Ascending aorta (tissue), 2 donors: ENCODE data around the gene DCAF17. TPM values are rescaled to one million over a fixed set of nuclear protein-coding genes. Genes with fewer than 3 reads are reported as not detected.

ENCODE experiments used
- DNase-seq, 2 donors: peaks; one replicate each; pipeline ENCODE4 v3.0.0-alpha.2; 2019; ENCODE audit warnings: low spot score in 2 of 2
- H3K27ac ChIP-seq, 2 donors: fragments of 200-600 bp; sonication (generic); one replicate each; pipeline ENCODE4 v1.5.1; 2016 to 2017; ENCODE audit warnings: mild to moderate bottlenecking in 1 of 2
- H3K27me3 ChIP-seq: fragments of 200-600 bp; sonication (generic); one replicate; pipeline ENCODE4 v1.5.1; 2017
- H3K36me3 ChIP-seq, 2 donors: fragments of 200-600 bp; sonication (generic); one replicate each; pipeline ENCODE4 v1.5.1; 2016
- H3K4me1 ChIP-seq, 2 donors: fragments of 200-600 bp; sonication (generic); one replicate each; pipeline ENCODE4 v1.5.1; 2016 to 2017; ENCODE audit warnings: mild to moderate bottlenecking in 1 of 2
- H3K4me3 ChIP-seq, 2 donors: fragments of 200-600 bp; sonication (generic); one replicate each; pipeline ENCODE4 v1.5.1; 2016 to 2017; ENCODE audit warnings: mild to moderate bottlenecking in 1 of 2
- H3K9me3 ChIP-seq, 2 donors: fragments of 200-600 bp; sonication (generic); one replicate each; pipeline ENCODE4 v1.5.1; 2016
- intact Hi-C: fragments of 100-400 bp; cut with DNase I; formaldehyde crosslinking; loops from one replicate; pipeline ENCODE4 v1.15.1; 2023
- total RNA-seq: library from RNA; depleted of rRNA; stranded (reverse); fragments of >200 nt; gene quantifications from one replicate; pipeline ENCODE4 v1.1.0, GENCODE V29; 2016
- TF ChIP-seq, protein P1 (sequence below), 3 experiments: fragments of 200-600 bp in 2 of 3; fragments of 450-650 bp in 1 of 3; sonication (generic) in 2 of 3; IDR thresholded peaks; one replicate each; pipeline ENCODE4 v1.5.1; 2016 to 2019; ENCODE audit warnings: antibody characterized with exemption in 3 of 3, mild to moderate bottlenecking in 1 of 3, moderate library complexity in 1 of 3

Gene DCAF17
- total RNA-seq, 1 donor from 2014 or later, result 22.6 TPM

DNA sequence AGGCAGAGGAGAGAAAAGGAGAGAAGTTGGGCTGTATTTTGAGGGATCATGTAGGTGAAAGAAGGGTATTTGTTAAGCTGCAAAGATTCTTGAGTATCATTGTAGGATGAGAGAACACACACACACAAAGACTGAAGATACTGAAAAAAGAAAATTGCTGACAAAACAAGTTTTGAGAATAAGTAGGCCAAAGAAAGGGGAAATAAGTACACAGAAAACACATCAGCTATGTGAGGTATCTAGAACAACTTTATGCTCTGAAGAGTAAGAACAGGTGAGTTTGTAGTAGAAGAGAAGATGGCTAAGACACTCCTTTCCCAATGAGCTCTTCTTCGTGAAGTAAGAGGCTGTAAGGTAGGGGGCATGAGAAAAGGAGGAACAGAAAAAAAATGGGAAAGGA is 28.5 kb upstream of the DCAF17 start:
- Histone ChIP-seq H3K27me3 (no peaks in the 10 kb centered on the region), H3K4me3 (no peak overlapping the region), H3K27ac (no peak overlapping the region), H3K9me3 (peaks cover 0 to 11% of the 10 kb centered on the region in 2 donors), H3K4me1 (no peaks in the 10 kb centered on the region), H3K36me3 (peaks cover 0 to 5% of the 10 kb centered on the region in 2 donors)
- TF ChIP-seq, protein P1, sequence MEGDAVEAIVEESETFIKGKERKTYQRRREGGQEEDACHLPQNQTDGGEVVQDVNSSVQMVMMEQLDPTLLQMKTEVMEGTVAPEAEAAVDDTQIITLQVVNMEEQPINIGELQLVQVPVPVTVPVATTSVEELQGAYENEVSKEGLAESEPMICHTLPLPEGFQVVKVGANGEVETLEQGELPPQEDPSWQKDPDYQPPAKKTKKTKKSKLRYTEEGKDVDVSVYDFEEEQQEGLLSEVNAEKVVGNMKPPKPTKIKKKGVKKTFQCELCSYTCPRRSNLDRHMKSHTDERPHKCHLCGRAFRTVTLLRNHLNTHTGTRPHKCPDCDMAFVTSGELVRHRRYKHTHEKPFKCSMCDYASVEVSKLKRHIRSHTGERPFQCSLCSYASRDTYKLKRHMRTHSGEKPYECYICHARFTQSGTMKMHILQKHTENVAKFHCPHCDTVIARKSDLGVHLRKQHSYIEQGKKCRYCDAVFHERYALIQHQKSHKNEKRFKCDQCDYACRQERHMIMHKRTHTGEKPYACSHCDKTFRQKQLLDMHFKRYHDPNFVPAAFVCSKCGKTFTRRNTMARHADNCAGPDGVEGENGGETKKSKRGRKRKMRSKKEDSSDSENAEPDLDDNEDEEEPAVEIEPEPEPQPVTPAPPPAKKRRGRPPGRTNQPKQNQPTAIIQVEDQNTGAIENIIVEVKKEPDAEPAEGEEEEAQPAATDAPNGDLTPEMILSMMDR (IDR thresholded peaks at IDR 0.05), result no peak
- no peak for DNase-seq
- intact Hi-C loops, result no loop called here

DNA sequence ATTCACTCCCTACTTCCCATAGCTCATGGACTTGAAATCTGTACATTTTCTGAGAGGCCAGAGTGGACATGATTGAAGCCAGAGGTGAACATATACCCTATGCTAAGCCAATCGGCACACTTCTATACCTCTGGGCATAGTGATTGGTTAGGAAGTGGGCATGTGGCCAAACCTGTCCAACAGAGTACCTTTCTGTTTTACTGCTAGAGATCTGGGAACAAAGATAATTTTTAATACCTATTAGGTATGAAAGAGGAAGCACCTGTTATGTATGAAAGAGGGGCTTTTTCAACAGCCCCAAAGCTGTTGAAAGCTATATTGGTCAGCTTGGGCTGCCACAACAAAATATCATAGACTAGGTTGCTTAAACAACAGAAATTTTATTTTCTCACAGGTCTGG is 28.0 kb upstream of the DCAF17 start:
- TF ChIP-seq, protein P1 (IDR thresholded peaks at IDR 0.05), result no peak
- no peaks in the 10 kb centered on the region for H3K27me3 ChIP-seq
- no peak overlapping the region for H3K27ac ChIP-seq
- H3K36me3 ChIP-seq, result peaks cover 0 to 5% of the 10 kb centered on the region in 2 donors
- no peak overlapping the region for H3K4me3 ChIP-seq
- no peaks in the 10 kb centered on the region for H3K4me1 ChIP-seq
- peaks cover 0 to 11% of the 10 kb centered on the region in 2 donors for H3K9me3 ChIP-seq
- intact Hi-C loops, result no loop called here
- no peak for DNase-seq

DNA sequence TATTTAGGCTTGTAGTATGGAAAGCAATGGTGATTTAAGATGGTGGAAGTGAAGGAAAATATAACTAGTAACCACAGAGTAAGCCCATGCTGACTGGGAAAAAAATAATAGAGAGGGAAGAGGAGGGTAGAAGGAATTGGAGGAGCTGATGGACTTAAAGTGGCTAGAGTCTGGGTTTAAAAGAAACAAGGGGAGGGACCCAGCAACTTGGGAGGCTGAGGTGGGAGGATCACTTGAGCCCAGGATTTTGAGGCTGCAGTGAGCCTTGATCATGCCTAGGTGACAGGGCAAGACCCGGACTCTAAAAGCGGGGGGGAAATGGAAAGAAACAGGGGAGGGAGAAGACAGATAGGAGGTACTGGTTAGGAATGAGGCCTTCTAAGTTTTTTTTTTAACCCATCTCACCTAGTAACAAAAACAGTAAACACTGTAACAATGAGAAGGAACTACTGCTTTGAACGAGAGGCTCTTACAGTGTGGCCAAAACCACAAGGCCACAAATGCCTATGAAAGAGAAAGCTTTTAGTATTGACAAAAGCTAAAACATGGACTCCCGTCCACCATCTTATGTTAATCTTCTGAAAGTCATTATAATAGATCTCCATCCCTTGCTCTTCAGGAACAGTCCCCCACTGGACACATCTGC is 26.9 kb upstream of the DCAF17 start:
- Histone ChIP-seq H3K27me3 (no peaks in the 10 kb centered on the region), H3K4me1 (no peaks in the 10 kb centered on the region), H3K9me3 (peaks cover 0 to 5% of the 10 kb centered on the region in 2 donors), H3K36me3 (no peaks in the 10 kb centered on the region), H3K4me3 (no peak overlapping the region), H3K27ac (no peak overlapping the region)
- DNase-seq, result no peak
- TF ChIP-seq, protein P1 (IDR thresholded peaks at IDR 0.05), result no peak
- intact Hi-C loops, result no loop called here

DNA sequence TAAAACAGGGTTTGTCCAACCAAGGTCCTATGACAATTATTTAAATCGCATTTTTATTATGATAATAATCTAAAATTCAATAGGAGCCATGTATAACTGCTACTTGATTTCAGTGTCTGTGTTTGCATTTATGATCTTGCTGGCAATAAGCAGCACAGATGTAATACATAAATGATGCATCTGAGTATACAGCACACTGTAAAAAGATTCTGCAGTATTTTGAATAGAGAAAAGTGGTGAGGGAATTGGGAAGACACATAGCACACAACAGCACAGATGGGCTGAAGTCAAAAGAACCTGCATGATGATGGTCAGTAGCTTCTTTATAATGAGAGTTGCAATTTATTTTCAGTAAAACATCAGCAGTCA is 26.4 kb upstream of the DCAF17 start:
- H3K27me3 ChIP-seq, result no peaks in the 10 kb centered on the region
- no peak for DNase-seq
- no peaks in the 10 kb centered on the region for H3K4me1 ChIP-seq
- H3K4me3 ChIP-seq, result no peak overlapping the region
- TF ChIP-seq, protein P1 (IDR thresholded peaks at IDR 0.05), result no peak
- no peak overlapping the region for H3K27ac ChIP-seq
- no peaks in the 10 kb centered on the region for H3K36me3 ChIP-seq
- peaks cover 0 to under 1% of the 10 kb centered on the region in 2 donors for H3K9me3 ChIP-seq
- intact Hi-C loops, result no loop called here

DNA sequence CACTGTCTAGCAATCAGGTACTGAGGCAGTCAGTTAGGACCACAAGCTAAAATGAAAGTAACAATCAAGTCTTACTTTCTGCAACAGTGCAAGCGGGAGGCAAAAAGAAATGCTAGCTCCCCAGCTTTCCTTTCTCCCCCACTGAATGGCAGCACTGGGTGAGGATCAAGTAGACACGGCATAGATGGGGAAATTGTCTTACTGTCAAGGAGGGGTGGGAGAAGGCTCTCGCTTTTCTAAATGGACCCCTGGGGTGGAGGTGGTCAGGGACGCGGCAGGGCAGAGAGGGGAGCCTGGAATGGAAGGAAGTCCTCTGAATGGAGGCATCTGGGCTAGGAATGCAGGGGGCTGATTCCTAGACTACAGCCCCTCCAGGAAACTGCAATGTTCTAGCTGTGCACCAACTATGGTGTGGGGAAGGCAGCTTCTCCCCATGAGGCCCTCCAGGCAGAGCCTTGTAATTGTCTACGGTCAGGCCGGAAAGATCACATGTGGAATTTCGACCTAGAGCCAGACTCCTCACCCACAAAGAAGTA is 24.5 kb upstream of the DCAF17 start:
- H3K4me1 ChIP-seq, result no peaks in the 10 kb centered on the region
- no peaks in the 10 kb centered on the region for H3K9me3 ChIP-seq
- TF ChIP-seq, protein P1 (IDR thresholded peaks at IDR 0.05), result no peak
- no peaks in the 10 kb centered on the region for H3K27me3 ChIP-seq
- no peaks in the 10 kb centered on the region for H3K36me3 ChIP-seq
- intact Hi-C loops, result no loop called here
- no peak overlapping the region for H3K27ac ChIP-seq
- no peak for DNase-seq
- peak overlapping the region in 1 of 2 donors; percentile 41 for H3K4me3 ChIP-seq
